Dedifferentiated amniotic fluid mesenchymal stem cell (primary cell): Measurements from ENCODE around the gene OR51D1.

Experiments
- DNase-seq: peaks from one replicate; pipeline ENCODE4 v3.0.0-alpha.2; 2016; ENCODE audit errors: extremely low spot score

The OR51D1 gene

DNA sequence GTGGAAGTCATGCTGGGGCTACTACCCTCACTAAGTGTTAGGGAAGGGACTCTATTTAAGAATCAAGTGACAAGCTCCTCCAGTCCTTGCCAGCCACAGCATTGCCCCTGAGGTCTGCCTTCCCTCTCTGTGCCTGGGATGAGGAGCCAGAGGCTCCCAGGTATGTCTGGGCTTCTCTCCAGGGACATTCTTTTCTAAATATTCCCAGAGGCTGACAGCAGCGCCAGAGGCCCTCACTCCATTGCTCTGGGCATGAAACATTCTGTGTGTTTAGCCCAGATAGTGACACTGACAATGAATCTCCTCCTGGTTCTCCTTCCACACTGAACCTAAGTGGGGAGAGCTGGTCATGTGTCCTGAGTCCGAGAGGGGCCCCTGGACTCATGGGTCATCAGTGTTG is 8.7 kb downstream of the OR51D1 start:
- DNase-seq, result no peak

DNA sequence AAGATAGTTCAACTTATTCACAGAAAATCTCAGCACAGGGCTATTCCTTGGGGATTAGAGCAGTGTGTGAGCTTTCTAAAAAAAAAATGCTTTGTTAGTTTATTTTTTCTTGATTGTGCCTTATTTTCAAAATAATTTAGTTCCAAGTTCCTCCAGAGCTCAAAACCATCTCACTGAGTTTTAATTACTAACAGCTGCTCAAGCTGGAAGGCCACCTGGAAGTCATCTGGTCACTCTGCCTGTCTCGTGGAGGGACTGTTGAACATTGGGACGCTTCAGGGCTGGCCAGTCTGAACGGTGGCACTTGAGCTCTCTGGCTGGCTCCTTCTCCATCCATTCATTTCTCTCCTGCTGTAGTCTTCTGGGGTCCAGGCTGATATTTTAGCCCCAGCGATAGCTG is 10.5 kb downstream of the OR51D1 start:
- no peak for DNase-seq

DNA sequence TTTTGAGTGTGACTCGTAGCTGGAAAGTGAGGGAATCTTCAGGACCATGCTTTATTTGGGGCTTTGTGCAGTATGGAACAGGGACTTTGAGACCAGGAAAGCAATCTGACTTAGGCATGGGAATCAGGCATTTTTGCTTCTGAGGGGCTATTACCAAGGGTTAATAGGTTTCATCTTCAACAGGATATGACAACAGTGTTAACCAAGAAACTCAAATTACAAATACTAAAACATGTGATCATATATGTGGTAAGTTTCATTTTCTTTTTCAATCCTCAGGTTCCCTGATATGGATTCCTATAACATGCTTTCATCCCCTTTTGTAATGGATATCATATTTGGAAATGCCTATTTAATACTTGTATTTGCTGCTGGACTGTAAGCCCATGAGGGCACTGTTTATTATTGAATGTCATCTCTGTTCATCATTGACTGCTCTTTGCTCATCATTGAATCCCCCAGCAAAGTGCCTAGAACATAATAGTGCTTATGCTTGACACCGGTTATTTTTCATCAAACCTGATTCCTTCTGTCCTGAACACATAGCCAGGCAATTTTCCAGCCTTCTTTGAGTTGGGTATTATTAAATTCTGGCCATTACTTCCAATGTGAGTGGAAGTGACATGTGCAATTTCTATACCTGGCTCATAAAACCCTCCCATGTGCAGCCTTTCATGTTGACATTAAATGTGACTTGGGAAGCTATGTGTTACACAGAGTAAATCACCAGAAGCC is 17.5 kb downstream of the OR51D1 start:
- no peak for DNase-seq

DNA sequence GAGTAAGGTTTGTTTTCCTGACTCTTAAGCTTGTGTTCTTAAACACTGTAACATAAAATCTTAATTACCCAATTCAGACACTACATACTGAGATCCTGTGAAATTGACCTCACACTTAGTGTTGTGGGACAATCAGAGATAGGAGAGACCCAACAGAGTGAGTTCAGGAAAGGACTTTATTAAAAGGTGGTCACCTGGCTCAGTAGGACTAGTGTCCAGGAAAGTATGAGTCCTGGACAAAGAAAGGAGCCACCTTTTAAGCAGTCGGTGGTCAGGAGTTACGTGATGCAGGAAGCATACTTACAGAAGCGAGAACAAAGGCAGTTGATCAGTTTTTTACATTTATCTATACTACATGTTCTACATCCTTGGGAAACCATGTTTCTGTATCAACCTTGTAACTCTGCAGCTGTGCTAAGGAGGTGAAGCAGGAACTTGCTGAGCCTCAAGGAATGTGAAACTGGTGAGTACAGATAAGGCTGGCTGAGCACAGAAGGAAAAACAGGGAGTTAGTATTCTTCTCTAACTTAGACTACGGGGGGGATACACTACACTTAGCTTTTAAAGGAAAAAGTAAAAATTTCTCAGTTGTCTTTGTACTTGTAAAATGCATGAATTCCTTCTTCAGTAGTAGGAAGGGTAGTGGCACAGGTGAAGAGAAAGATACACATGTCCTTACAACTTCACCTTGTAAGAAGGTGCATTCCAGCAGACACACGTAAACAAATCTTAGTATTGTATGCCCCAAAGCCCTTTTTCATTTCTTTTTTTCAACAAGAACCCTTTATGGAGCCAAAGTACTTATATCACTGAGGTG is 21.6 kb downstream of the OR51D1 start:
- no peak for DNase-seq

DNA sequence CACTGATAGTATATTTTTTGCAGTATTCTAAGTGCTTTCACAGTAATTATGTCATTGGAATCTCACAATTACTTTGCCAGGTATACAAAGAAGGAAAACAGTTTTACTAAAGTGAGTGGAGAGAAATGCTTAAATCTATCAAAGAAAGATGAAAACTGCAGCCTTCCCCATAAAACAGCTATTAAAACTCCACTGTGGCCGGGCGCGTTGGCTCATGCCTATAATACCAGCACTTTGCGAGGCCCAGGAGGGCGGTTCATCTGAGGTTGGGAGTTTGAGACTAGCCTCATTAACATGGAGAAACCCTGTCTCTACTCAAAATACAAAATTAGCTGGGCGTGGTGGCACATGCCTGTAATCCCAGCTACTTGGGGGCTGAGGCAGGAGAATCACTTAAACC is 25.6 kb downstream of the OR51D1 start:
- no peak for DNase-seq

DNA sequence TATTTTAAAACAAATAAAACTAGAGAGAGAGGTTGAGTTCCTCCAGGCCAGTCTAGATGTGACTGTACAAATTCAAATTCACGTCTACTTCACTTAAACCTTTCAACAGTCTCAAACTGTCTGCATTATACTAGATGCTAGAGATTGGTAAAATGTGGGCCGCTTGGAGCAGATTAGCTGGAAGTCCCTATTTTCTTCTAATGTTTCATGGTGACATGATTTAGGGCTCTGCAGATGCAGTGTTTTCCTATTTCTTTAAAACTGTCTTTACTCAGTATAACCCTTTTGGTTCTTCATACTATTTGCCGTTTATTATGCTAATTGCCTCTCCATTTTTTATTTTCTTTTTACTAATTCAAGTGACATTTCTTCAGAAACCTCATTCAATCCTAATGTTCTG is 26.9 kb downstream of the OR51D1 start:
- DNase-seq, result no peak

DNA sequence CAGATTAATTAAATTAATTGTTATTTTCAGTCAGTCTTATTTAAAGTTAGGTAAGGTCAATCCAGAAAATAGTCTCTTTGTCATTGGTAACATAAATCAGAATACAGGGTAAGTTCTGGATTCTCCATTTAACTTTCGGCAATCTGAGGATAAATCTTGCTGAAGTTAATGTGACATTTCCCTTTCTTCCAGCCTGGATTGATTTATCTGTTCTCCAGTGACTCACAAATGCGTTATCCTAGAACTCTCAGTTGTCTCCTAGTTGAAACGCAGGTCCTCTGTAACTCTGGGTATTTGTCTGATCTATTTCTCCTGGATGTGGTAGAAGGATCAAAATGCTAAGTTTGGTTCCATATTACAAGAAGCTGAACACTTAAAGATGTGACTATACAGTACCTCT is 27.5 kb downstream of the OR51D1 start:
- no peak for DNase-seq

DNA sequence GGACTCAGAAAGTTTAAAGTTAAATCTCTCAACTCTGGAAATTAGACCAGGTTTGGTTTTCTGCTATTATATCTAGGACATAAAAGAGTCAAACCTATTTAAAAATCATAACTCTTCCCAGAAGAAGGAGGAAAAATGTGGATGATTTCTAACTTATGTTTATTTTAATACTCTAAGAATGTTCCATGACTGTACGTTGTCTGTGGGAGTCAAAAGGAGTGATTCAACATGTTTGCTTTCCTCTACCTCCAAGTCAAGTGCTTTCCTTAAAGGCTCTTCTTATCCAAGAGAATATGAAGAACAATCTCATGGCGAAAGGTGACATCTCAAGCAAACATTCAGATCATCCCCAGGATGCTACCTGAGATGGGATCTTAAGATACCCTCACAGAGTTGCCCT is 28.1 kb downstream of the OR51D1 start:
- no peak for DNase-seq

DNA sequence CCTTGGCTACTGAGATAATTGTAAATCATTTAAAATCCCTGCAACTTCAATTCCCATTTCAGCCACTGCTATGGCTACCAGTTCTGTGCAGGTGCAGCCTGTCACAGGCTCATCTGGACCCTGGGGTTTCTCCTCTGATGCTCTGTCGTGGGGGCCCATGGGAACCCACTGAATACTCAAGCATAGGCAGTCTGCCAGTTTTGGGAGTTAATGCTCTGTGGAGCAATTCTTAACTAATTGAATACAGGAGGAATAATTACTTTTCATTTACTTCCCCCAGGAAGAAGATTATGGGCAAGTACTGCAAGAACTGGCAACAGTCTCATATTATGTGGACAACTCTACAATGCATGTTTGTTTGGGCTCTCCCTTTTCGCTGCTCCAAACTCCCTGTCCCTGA is 34.5 kb downstream of the OR51D1 start:
- no peak for DNase-seq

DNA sequence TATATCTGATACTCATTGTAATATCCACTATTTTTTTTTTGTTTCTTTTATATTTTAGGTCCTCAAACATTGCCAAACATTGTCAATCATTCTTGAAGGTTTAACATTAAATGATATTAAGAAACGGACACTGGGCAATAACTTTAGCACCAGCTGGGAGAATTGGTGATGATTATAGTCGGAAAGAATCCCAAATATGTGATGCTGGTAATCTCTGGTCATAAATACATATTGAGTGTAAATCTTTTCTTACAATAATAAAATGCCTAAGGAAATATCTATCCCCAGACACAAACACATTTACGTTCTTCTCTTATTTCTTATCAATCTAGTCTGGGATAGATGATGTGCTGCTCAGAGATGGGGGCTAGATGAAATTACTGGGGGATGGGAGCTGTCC is 35.2 kb downstream of the OR51D1 start:
- DNase-seq, result no peak

DNA sequence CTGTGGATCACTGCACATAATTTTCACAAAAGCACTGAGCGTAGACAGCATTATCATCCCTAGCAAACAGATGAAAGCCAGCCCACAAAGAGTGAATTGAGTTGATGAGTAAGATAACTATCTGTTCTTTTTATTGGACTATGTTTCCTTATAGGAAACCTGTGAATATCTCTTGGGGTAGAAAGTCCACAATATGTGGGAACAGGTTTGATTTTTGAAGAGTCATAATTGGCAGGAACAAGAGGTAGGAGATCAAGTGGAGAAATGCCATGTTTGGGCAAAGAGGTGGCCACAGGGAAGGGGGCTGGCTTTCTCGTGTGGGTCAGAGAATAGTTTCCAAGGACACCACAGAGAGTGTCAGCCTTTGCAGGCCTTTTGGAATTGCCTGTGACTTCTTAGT is 36.5 kb downstream of the OR51D1 start:
- no peak for DNase-seq

DNA sequence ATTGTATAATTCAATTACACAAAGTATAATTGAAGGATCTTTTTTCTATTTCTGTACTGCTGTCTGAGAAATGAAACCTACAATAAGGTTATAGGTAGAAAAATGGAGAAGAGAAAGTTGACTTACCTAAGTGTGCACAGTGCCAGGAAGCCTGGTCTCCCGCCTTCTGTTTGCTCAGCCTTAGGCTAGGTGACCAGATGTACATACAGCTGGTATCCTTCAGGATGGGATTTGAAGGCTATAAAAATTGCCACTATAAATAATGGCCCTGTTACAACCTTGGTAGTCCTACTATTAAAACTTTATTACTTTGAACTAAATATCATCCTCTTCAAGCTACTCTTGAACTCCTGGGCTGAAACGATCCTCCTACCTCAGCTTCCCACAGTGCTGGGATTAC is 40.7 kb downstream of the OR51D1 start:
- DNase-seq, result no peak

DNA sequence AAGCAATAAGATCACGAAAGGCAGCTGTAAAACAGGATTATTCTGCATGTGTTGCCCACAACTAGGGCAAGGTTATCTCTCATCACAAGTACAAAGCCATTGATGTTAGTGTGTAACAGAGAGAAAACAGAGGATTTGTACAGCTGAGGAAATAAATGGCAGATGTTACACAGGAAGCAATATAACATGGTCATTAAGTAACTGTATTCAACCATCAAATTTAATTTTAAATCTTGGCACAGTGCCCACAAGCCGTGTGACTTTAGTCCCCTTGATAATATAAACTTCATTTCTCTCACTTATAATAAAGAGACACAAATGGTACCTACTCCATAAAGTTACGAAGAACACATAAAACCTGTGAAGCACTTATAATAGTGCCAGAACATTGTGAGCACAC is 43.1 kb downstream of the OR51D1 start:
- no peak for DNase-seq

DNA sequence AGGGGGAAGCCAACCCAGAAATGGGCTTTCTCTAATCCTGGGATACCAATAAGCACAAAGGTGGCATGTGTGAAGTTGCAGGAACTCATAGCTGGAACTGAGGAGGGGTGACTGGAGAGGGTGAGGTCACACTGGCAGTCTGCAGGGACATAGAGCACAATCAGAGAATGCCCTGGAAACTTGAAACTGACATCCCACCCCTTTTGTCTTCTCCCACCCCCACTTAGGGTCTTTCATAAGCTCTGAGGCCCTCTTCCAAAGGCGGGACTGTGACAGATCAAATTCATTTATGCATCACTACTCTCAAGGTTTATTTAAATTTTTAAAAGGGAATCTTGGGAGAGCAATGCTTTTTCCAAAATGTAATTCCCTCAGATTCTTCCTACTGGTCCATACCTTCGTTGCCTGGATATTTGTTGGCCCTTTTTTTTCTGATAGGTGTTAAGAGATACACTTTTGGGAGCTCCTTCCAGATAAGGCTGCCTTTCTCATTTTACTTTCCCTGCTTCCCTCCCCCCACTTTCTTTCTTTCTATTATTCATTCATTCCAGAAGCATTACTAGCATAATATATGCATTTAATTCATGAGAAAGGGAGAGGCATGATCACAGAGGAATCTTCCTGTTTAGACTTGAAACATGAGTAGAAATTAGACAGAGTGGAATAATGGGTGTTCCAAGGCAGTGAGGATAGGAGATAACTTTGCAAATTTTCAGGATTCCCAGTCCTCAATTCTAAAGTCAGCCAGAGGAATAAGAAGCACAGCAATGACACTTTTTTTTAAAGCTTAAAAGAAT is 45.5 kb downstream of the OR51D1 start:
- no peak for DNase-seq

DNA sequence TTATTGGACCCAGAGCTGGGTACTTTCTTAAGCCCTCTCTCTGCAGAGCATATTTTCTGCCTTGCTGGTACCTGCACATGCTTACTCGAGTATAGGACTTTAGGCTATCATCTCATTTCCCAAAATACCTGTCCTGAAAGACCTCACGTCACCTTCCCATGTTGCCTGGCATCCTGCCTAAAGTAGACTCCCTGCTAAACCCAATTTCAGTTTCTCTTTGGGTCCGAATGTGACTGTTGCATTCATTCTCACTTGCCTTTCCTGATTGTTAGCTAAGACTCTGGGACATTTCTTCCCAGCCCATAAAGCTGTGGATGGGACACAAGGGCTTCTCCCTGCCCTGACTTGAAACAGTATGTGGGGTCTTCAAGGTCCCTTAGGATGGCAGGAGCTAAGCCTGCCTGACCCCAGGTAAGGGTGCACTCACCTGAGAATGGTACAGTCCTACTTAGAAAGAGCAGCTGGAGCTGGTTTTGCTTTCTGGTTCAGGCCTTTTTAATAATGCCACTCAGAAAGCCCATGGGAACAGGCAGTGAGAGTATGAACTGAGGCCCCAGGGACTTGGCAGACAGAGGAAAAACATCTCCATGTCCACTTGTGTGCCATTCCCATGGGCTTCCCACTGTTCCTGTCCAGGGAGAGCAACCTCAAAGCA is 47.5 kb downstream of the OR51D1 start:
- DNase-seq, result no peak
